MG63 (cell line): Measurements from ENCODE around the gene EVC. TPM values are rescaled to one million over a fixed set of nuclear protein-coding genes. Genes with fewer than 3 reads are reported as not detected.

Experiments
- DNase-seq: peaks from one replicate; pipeline ENCODE4 v3.0.0-alpha.2; 2020
- H3K27me3 ChIP-seq: fragments of 250-450 bp; sonication (Bioruptor Pico); 2 replicates; pipeline ENCODE4 v1.5.1; 2020; ENCODE audit warnings: mild to moderate bottlenecking, moderate library complexity
- H3K36me3 ChIP-seq: fragments of 250-450 bp; sonication (Bioruptor Pico); 2 replicates; pipeline ENCODE4 v1.5.1; 2020; ENCODE audit warnings: mild to moderate bottlenecking, moderate library complexity
- H3K4me3 ChIP-seq: fragments of 250-450 bp; sonication (Bioruptor Pico); 2 replicates; pipeline ENCODE4 v1.5.1; 2020; ENCODE audit warnings: mild to moderate bottlenecking, moderate library complexity
- H3K9me3 ChIP-seq: fragments of 250-450 bp; sonication (Bioruptor Pico); 2 replicates; pipeline ENCODE4 v1.5.1; 2020; ENCODE audit warnings: mild to moderate bottlenecking, moderate library complexity
- total RNA-seq: library from RNA; depleted of rRNA; stranded (reverse); fragments of >200 nt; shearing (Covaris generic); gene quantifications from 2 replicates; pipeline ENCODE4 v1.2.3, GENCODE V29; 2014; ENCODE audit warnings: low replicate concordance

Gene EVC
- total RNA-seq, 1 experiment from 2014 or later: 4.6 TPM

GRCh38 chr4:5705647-5706320, 5.2 kb upstream of the EVC start:
- Histone ChIP-seq H3K27me3 (no peaks in the 10 kb centered on the region), H3K4me3 (no peak overlapping the region), H3K36me3 (no peaks in the 10 kb centered on the region), H3K9me3 (no peaks in the 10 kb centered on the region)
- DNase-seq: no peak

GRCh38 chr4:5706486-5707290, 4.3 kb upstream of the EVC start:
- H3K9me3 ChIP-seq: no peaks in the 10 kb centered on the region
- no peak overlapping the region for H3K4me3 ChIP-seq
- H3K27me3 ChIP-seq: no peaks in the 10 kb centered on the region
- no peaks in the 10 kb centered on the region for H3K36me3 ChIP-seq
- DNase-seq: no peak

GRCh38 chr4:5707366-5707765, 3.6 kb upstream of the EVC start:
- no peaks in the 10 kb centered on the region for H3K36me3 ChIP-seq
- no peaks in the 10 kb centered on the region for H3K27me3 ChIP-seq
- H3K4me3 ChIP-seq: no peak overlapping the region
- no peaks in the 10 kb centered on the region for H3K9me3 ChIP-seq
- DNase-seq: no peak

DNA sequence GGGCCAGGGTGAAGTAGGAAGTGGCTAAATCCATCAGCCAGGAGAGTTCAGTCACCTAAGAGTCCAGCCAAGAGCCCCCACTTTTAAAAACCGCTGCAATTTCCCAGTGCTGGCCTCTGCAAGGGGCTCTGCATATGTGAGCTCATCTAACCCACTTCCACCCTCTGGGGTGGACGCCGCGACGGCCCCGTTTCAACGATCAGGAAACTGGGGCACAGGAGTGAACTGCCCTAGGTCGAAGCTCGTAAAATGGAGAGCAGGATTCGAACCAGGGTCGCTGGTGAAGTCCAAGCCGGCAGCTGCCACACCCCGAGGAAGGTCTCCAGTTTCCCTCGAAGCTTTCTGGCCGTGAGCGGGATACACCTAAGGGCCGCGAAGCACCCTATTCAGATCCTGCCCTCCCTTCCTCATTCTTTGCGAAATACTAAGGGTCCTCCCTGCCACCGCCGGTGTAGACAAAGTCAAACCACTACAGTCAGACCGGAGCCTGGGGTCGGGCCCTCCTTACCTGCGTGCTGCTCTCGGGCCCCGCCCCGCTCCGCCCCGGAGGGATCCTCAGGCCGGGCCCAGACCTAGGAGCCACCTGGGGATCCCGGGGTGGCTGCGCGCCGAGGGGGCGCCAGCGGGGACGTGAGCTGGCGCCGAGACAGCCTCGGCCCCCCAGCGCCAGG, 3.1 kb upstream of the EVC start:
- Histone ChIP-seq H3K9me3 (no peaks in the 10 kb centered on the region), H3K36me3 (no peaks in the 10 kb centered on the region), H3K4me3 (no peak overlapping the region), H3K27me3 (no peaks in the 10 kb centered on the region)
- DNase-seq: no peak

DNA sequence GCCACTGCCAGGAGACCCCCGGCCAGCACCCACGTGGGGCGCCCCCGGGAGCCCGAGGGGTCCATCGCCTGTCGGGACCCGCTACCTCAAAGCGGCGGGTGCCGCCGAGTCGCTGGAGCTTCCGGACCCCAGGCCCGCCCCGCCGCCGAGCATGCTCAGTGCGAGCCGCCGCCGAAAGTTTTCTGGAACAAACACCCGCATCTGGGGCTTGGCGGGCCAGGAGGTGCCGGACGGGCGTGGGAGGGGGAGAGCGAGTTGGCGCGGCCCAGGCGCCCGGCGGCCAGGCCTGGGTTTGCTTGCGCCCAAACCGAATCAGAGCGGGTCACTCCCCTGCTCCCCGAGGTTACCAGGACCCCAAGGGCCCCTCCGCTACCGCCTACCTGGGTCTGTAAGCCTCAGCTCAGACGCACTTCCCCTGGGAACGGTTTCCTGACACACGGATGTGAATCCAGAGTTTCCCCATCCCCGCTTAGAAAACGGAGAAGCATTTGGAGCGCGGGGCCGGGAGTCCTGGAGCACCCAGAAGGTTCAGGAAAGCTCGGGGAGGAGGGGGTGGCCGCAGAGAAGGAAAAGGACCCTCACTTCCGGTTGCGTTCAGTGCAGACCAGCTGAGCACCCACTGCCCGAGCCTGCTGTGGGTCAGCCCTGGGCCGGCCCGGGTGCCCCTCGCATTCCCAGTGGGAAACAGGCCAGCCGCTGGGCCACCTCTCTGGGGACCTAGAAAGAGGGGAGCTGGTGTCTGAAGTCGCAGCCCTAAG, 2.4 kb upstream of the EVC start, which contains the start of gene EVC2:
Gene EVC2, minus strand, starts transcription at position 111 of the 758 bp plus-strand sequence. Its CDS starts 46 bp downstream, at position 65.
- no peaks in the 10 kb centered on the region for H3K9me3 ChIP-seq
- no peak for DNase-seq
- no peaks in the 10 kb centered on the region for H3K36me3 ChIP-seq
- H3K4me3 ChIP-seq: no peak within 1 kb of the TSS
- H3K27me3 ChIP-seq: no peaks in the 10 kb centered on the region

DNA sequence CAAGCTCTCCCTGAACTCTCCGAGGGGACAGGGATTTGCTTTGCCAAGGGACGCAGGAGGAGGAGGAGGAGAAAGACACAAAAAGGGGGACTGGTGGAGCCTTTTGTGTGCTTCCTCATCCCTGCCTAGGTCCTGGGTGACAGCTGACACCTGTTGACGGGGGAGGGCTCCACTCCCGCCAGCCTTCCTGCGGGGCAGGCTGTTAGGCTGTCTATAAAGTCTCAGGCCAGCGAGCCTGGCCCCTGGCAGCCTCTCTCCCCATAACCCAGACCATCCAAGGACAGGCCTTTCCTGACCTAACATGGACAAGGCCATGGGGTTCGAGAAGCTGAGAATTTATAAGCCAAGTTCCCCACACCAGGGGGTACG, 1.8 kb upstream of the EVC start:
- no peaks in the 10 kb centered on the region for H3K27me3 ChIP-seq
- no peaks in the 10 kb centered on the region for H3K9me3 ChIP-seq
- no peak for DNase-seq
- H3K4me3 ChIP-seq: no peak overlapping the region
- no peaks in the 10 kb centered on the region for H3K36me3 ChIP-seq

- no peaks in the 10 kb centered on the region for H3K9me3 ChIP-seq
- H3K27me3 ChIP-seq: no peaks in the 10 kb centered on the region
- DNase-seq: peak; percentile 8
- no peaks in the 10 kb centered on the region for H3K36me3 ChIP-seq
- H3K4me3 ChIP-seq: peak overlapping the region; percentile 49
Observed at GRCh38 chr4:5710065-5710960, 688 bp upstream of the EVC start.

GRCh38 chr4:5711479-5712184, 631 bp downstream of the EVC start:
- Histone ChIP-seq H3K27me3 (no peaks in the 10 kb centered on the region), H3K9me3 (no peaks in the 10 kb centered on the region), H3K36me3 (no peaks in the 10 kb centered on the region), H3K4me3 (peak overlapping the region; percentile 57)
- DNase-seq: peak; percentile 64

- no peak overlapping the region for H3K4me3 ChIP-seq
- H3K27me3 ChIP-seq: no peaks in the 10 kb centered on the region
- no peaks in the 10 kb centered on the region for H3K9me3 ChIP-seq
- no peaks in the 10 kb centered on the region for H3K36me3 ChIP-seq
- DNase-seq: no peak
Observed at GRCh38 chr4:5712517-5712916, 1.5 kb downstream of the EVC start.

DNA sequence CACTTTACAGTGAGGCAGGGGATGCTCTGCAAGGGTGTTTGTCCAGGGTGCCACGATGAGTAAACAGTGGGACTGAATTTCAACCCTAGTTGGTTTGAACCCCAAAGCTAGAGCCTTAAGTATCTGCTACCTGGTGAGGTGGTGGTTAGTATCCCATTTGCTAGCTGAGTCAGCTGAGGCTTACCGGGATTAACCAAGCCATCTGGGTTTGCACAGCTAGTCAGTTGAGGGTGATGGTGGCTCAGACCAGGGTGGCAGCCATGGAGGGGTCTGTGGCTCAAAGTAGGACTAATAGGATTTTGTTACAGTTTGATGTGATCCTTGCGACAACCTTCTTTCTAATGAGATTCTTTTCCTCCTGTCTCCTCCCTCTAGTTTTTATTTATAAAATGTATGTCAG, 1.9 kb downstream of the EVC start:
- no peak overlapping the region for H3K4me3 ChIP-seq
- no peaks in the 10 kb centered on the region for H3K36me3 ChIP-seq
- no peak for DNase-seq
- H3K27me3 ChIP-seq: no peaks in the 10 kb centered on the region
- H3K9me3 ChIP-seq: no peaks in the 10 kb centered on the region

DNA sequence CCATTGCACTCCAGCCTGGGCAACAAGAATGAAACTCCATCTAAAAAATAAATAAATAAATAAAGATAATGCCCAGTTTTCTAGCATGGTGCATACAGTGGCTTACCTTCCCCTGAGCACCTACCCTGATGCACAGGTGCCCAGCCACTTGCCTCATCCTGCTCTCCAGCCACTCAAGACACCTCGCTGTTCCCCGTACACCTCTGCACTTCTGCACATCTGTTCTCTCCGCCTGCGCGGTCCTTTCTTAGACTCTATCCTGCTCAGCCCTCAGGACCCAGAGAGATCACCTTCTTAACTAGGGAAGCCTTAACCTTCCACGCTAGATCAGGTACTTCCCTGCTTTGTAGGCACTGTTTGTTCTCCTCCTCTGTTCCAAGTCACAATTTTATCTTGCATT, 2.9 kb downstream of the EVC start:
- no peaks in the 10 kb centered on the region for H3K9me3 ChIP-seq
- H3K36me3 ChIP-seq: no peaks in the 10 kb centered on the region
- H3K4me3 ChIP-seq: no peak overlapping the region
- no peaks in the 10 kb centered on the region for H3K27me3 ChIP-seq
- no peak for DNase-seq

DNA sequence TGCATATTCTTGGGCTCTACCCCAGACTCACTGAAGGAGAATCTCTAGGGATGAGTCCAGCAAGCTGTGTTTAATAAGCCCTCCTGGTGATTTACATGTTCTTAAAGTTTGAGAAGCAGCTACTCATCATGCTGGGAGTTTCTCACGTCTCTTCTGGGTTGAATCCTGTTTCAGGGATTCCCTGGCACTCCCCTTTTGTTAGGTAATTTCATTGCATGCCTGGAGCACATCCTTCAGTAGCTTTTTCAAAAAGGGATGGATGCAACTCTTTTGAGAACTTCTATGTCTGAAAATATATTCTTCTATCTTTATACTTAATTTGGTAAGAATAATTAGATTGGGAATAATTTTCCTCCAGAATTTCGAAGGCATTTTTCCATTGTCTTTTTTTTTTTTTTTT, 4.4 kb downstream of the EVC start:
- H3K36me3 ChIP-seq: no peaks in the 10 kb centered on the region
- no peak for DNase-seq
- no peaks in the 10 kb centered on the region for H3K27me3 ChIP-seq
- no peak overlapping the region for H3K4me3 ChIP-seq
- H3K9me3 ChIP-seq: no peaks in the 10 kb centered on the region

GRCh38 chr4:5716391-5716790, 5.4 kb downstream of the EVC start:
- no peaks in the 10 kb centered on the region for H3K27me3 ChIP-seq
- no peak for DNase-seq
- H3K9me3 ChIP-seq: no peaks in the 10 kb centered on the region
- no peak overlapping the region for H3K4me3 ChIP-seq
- H3K36me3 ChIP-seq: no peaks in the 10 kb centered on the region

GRCh38 chr4:5717449-5718158, 6.6 kb downstream of the EVC start:
- Histone ChIP-seq H3K9me3 (no peaks in the 10 kb centered on the region), H3K4me3 (no peak overlapping the region), H3K27me3 (no peaks in the 10 kb centered on the region), H3K36me3 (no peaks in the 10 kb centered on the region)
- no peak for DNase-seq

DNA sequence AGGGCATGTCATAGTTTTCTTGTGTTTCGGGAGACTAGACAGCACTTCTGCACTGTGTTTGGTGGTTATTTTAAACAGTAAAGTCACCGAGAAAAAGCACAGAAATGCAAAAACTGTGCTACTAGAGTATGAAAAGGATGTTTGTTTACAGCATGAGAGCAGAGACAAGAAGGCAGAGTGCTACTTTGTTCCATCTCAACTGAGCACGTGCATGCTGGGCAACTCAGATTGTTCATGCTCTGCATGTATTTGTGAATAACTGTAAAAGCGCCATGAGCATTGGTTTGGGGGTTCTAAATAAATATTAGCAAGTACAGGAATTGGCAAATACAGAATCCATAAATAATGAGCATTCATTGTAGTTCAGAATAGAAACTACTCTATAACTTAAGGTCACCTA, 7.4 kb downstream of the EVC start:
- Histone ChIP-seq H3K4me3 (no peak overlapping the region), H3K36me3 (no peaks in the 10 kb centered on the region), H3K27me3 (no peaks in the 10 kb centered on the region), H3K9me3 (no peaks in the 10 kb centered on the region)
- no peak for DNase-seq
